ENCODE measurements around the gene LTBP1. TPM values are rescaled to one million over a fixed set of nuclear protein-coding genes. Genes with fewer than 3 reads are reported as not detected.
"Not testable (repeated sequence)": the region's sequence is repeated elsewhere in the genome, so short reads cannot be mapped to it uniquely, and the experiment has no call there.

The LTBP1 gene
- polyA plus RNA-seq, 3 donors from 2014 or later: 0.58 to 2.0 TPM; not detected in 1

- DNase-seq: no peak
- Mint-ChIP-seq H3K9me3 (no peaks in the 10 kb centered on the region), H3K4me3 (no peak overlapping the region), H3K27me3 (ENCODE audit: low read depth in 3 of 3) (peaks cover 0 to 5% (median 2%) of the 10 kb centered on the region in 3 donors), H3K4me1 (no peaks in the 10 kb centered on the region), H3K36me3 (no peaks in the 10 kb centered on the region), H3K27ac (no peak overlapping the region)
Measured at GRCh38 chr2:33038230-33038629, 91.5 kb downstream of the LTBP1 start.

DNA sequence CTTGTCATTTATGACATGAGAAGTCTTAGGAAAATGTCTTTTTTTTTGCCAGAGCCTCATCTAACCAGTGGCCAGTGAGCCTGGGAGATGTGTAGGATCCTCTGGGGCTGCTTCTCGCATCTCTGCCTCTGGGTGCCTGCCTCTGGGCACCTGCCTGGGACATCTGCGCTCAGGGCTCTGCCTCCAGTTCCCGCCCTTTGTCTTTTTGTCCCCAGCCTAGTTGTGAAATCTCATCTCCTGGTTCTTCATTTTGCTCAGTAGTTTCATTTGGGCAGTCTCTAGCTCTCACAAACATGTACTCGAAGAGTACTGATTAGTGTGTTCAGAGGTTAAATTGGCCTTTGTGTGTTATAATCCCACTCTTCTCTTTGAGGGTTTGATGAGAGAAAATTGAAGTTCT lies 92.0 kb downstream of the LTBP1 start:
- Mint-ChIP-seq H3K4me3 (no peak overlapping the region), H3K27ac (no peak overlapping the region)

GRCh38 chr2:33040541-33040940 lies 93.8 kb downstream of the LTBP1 start:
- no peaks in the 10 kb centered on the region for H3K36me3 Mint-ChIP-seq
- H3K9me3 Mint-ChIP-seq: no peaks in the 10 kb centered on the region
- H3K27me3 Mint-ChIP-seq (ENCODE audit: low read depth in 3 of 3): peaks cover 0 to 7% (median 2%) of the 10 kb centered on the region in 3 donors
- DNase-seq: no peak
- no peak overlapping the region for H3K4me3 Mint-ChIP-seq
- no peak overlapping the region for H3K27ac Mint-ChIP-seq
- no peaks in the 10 kb centered on the region for H3K4me1 Mint-ChIP-seq

More for the DNA sequence above, 92.0 kb downstream of the LTBP1 start:
- Mint-ChIP-seq H3K27me3 (ENCODE audit: low read depth in 3 of 3) (peaks cover 0 to 7% (median 2%) of the 10 kb centered on the region in 3 donors), H3K9me3 (no peaks in the 10 kb centered on the region), H3K4me1 (no peaks in the 10 kb centered on the region), H3K36me3 (no peaks in the 10 kb centered on the region)
- no peak for DNase-seq

DNA sequence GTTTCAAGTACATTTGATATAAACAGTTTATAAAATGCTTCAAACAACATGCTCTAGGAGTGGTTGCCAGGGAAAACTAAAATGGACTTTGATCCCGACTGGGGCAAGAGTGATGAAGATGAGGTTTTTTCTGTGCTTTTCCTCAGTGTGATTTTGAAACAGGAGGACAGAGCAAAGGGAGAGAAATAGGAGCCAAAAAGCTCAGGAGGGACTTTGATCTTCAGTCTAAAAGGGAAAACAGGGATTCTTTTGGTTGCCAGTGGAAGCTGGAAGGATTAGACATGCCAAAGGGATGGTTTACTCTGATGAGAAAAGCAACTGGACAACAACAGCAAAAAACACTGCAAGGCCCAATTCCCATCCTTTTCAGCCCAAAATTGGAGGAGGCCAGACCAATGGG lies 95.5 kb downstream of the LTBP1 start:
- H3K9me3 Mint-ChIP-seq: no peaks in the 10 kb centered on the region
- no peak overlapping the region for H3K27ac Mint-ChIP-seq
- DNase-seq: no peak
- H3K4me1 Mint-ChIP-seq: no peaks in the 10 kb centered on the region
- H3K27me3 Mint-ChIP-seq (ENCODE audit: low read depth in 3 of 3): peaks cover 0 to 7% (median 2%) of the 10 kb centered on the region in 3 donors
- no peaks in the 10 kb centered on the region for H3K36me3 Mint-ChIP-seq
- H3K4me3 Mint-ChIP-seq: no peak overlapping the region

GRCh38 chr2:33042819-33043218 lies 96.1 kb downstream of the LTBP1 start:
- Mint-ChIP-seq H3K9me3 (no peaks in the 10 kb centered on the region), H3K27ac (no peak overlapping the region), H3K4me3 (no peak overlapping the region), H3K4me1 (no peaks in the 10 kb centered on the region), H3K36me3 (no peaks in the 10 kb centered on the region), H3K27me3 (ENCODE audit: low read depth in 3 of 3) (peaks cover 0 to 7% (median 2%) of the 10 kb centered on the region in 3 donors)
- DNase-seq: no peak

- Mint-ChIP-seq H3K27ac (no peak overlapping the region), H3K4me3 (no peak overlapping the region), H3K4me1 (no peaks in the 10 kb centered on the region), H3K36me3 (no peaks in the 10 kb centered on the region), H3K27me3 (ENCODE audit: low read depth in 3 of 3) (peaks cover 0 to 6% (median 4%) of the 10 kb centered on the region in 3 donors), H3K9me3 (no peaks in the 10 kb centered on the region)
- DNase-seq: no peak
Measured at GRCh38 chr2:33047939-33048338, 101.2 kb downstream of the LTBP1 start.

GRCh38 chr2:33051586-33052360 lies 105.0 kb downstream of the LTBP1 start:
- Mint-ChIP-seq H3K4me3 (no peak overlapping the region), H3K27ac (no peak overlapping the region), H3K4me1 (no peaks in the 10 kb centered on the region), H3K9me3 (no peaks in the 10 kb centered on the region), H3K36me3 (no peaks in the 10 kb centered on the region), H3K27me3 (ENCODE audit: low read depth in 3 of 3) (peaks cover 0 to 4% (median 4%) of the 10 kb centered on the region in 3 donors)
- DNase-seq: no peak

- H3K27ac Mint-ChIP-seq: no peak overlapping the region
- H3K4me3 Mint-ChIP-seq: no peak overlapping the region
- no peaks in the 10 kb centered on the region for H3K36me3 Mint-ChIP-seq
- DNase-seq: no peak
- H3K4me1 Mint-ChIP-seq: no peaks in the 10 kb centered on the region
- H3K27me3 Mint-ChIP-seq (ENCODE audit: low read depth in 3 of 3): peaks cover 0 to 4% (median 4%) of the 10 kb centered on the region in 3 donors
- H3K9me3 Mint-ChIP-seq: no peaks in the 10 kb centered on the region
Measured at GRCh38 chr2:33052361-33052735, 105.6 kb downstream of the LTBP1 start.

- not testable (repeated sequence) for H3K4me3 Mint-ChIP-seq; H3K36me3 Mint-ChIP-seq; H3K27me3 Mint-ChIP-seq (ENCODE audit: low read depth in 3 of 3); H3K4me1 Mint-ChIP-seq; H3K27ac Mint-ChIP-seq; H3K9me3 Mint-ChIP-seq; DNase-seq
Measured at GRCh38 chr2:33052795-33053194, 106.0 kb downstream of the LTBP1 start.

DNA sequence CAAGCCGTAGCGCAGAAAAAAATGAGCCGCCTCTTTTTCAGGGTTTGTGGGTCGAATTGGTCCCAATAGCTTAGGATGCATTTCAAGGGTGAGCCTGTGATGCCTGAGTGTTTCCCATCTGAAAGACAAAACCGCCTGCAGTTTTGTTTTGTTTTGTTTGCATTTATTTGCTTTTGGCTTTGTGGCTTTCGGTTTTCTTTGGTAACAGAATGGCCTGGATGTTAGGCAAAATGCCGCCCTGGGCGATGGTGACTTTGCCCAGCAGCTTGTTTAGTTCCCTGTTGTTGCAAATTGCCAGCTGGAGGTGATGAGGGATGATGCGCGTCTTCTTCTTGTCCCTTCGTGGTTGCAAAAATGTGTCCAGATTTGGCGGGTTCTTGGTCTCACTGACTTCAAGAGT lies 109.4 kb downstream of the LTBP1 start:
- Mint-ChIP-seq H3K27me3 (ENCODE audit: low read depth in 3 of 3) (peaks cover 0 to 2% (median 2%) of the 10 kb centered on the region in 3 donors), H3K36me3 (no peaks in the 10 kb centered on the region), H3K27ac (no peak overlapping the region), H3K9me3 (no peaks in the 10 kb centered on the region), H3K4me1 (no peaks in the 10 kb centered on the region), H3K4me3 (no peak overlapping the region)
- DNase-seq: no peak

GRCh38 chr2:33057307-33058028 lies 110.7 kb downstream of the LTBP1 start:
- not testable (repeated sequence) for H3K27me3 Mint-ChIP-seq (ENCODE audit: low read depth in 3 of 3); H3K4me1 Mint-ChIP-seq; H3K4me3 Mint-ChIP-seq; DNase-seq; H3K9me3 Mint-ChIP-seq; H3K36me3 Mint-ChIP-seq; H3K27ac Mint-ChIP-seq

DNA sequence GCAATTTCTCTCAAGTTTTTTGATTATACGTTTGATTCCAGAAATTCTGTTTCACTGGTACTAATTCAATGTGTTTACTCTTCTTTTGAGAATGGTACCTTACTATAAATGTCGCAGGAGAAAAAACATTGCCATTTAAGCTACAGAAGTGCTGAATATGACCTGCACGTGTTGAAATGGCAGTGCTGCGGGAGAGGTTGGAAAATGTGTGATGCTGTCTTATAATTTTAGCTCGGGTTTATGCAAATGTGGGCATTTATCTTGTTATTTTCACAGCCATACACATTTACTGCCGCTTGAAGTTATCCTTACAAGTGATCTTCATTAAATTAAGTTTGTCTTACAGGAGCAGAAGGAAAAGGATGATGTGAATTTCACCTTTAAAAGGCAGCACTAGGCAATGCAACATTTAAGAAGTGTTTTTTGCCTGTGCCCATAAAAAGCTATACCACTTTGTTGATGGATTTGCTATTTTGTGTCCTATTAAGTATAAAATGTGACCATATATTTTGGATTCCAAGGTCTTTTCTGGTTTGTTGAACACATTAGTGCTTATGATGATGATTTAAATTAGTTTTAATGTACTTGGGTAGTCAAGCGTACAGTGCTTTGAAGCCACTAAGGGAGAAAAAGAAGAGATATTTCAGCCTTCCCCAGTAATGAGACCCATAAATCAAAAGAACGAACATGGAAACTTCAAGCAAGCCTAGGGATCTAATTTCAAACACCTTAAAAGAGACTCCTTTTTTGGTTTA lies 112.1 kb downstream of the LTBP1 start:
- Mint-ChIP-seq H3K36me3 (no peaks in the 10 kb centered on the region), H3K9me3 (no peaks in the 10 kb centered on the region), H3K27ac (no peak overlapping the region), H3K4me3 (no peak overlapping the region), H3K27me3 (ENCODE audit: low read depth in 3 of 3) (peaks cover 0 to 2% (median 2%) of the 10 kb centered on the region in 3 donors), H3K4me1 (no peaks in the 10 kb centered on the region)
- no peak for DNase-seq

GRCh38 chr2:33059471-33060156 lies 112.9 kb downstream of the LTBP1 start:
- H3K4me3 Mint-ChIP-seq: no peak overlapping the region
- H3K36me3 Mint-ChIP-seq: no peaks in the 10 kb centered on the region
- no peak overlapping the region for H3K27ac Mint-ChIP-seq
- peaks cover 0 to 4% (median 2%) of the 10 kb centered on the region in 3 donors for H3K27me3 Mint-ChIP-seq (ENCODE audit: low read depth in 3 of 3)
- DNase-seq: no peak
- no peaks in the 10 kb centered on the region for H3K4me1 Mint-ChIP-seq
- no peaks in the 10 kb centered on the region for H3K9me3 Mint-ChIP-seq

Measured in immature natural killer cell (primary cell).